ENCODE measurements around the gene DLD. TPM values are rescaled to one million over a fixed set of nuclear protein-coding genes. Genes with fewer than 3 reads are reported as not detected.
A peak's percentile ranks its signal among the peaks of the same experiment; 100 is the strongest.

DLD gene
- total and polyA plus RNA-seq, 2 experiments from 2014 or later, result 38.1 to 76.2 TPM

GRCh38 chr7:107858280-107858679 is 32.7 kb upstream of the DLD start:
- no peaks in the 10 kb centered on the region for H3K4me1 Mint-ChIP-seq
- no peaks in the 10 kb centered on the region for H3K27me3 Mint-ChIP-seq (ENCODE audit: insufficient read depth, low read depth, poor library complexity)
- no peaks in the 10 kb centered on the region for H3K79me2 ChIP-seq (replicated peaks; ENCODE audit: insufficient read depth)
- no peak for DNase-seq (ENCODE audit: low spot score)
- H3K4me1 ChIP-seq (ENCODE audit: insufficient read depth), result no peaks in the 10 kb centered on the region
- TF ChIP-seq ZNF331 (CRISPR knock-in tag; IDR thresholded peaks at IDR 0.05; ENCODE audit: low read depth), result no peak
- no peak for TF ChIP-seq EZH2phosphoT487 (IDR thresholded peaks at IDR 0.05; ENCODE audit: unreplicated experiment)
- TF ChIP-seq REST (IDR thresholded peaks at IDR 0.05; ENCODE audit: unreplicated experiment), result no peak
- no peak for TF ChIP-seq CTCF (conservative IDR thresholded peaks at IDR 0.05; ENCODE audit: low read depth in 2 of 2)
- no peak for TF ChIP-seq ZNF114 (CRISPR knock-in tag; IDR thresholded peaks at IDR 0.05)
- TF ChIP-seq ZNF462 (CRISPR knock-in tag; IDR thresholded peaks at IDR 0.05), result no peak
- no peak for TF ChIP-seq CREB1 (CRISPR knock-in tag; IDR thresholded peaks at IDR 0.05; ENCODE audit: low read depth)
- no peak for TF ChIP-seq ETS1 (IDR thresholded peaks at IDR 0.05)
- no peak overlapping the region for H3K4me3 ChIP-seq
- H3K36me3 Mint-ChIP-seq (ENCODE audit: low read depth), result no peaks in the 10 kb centered on the region
- H2AFZ ChIP-seq, result 0 out of 2 replicates have a peak overlapping the region, but pooled peaks have one; percentile 28
- H3K9me2 ChIP-seq (ENCODE audit: insufficient read depth), result no peaks in the 10 kb centered on the region
- no peak overlapping the region for H3K27ac ChIP-seq (ENCODE audit: low read depth)
- H3K4me2 ChIP-seq, result no peak overlapping the region
- no peaks in the 10 kb centered on the region for H3K9me3 Mint-ChIP-seq
- no peaks in the 10 kb centered on the region for H3F3A ChIP-seq (replicated peaks; ENCODE audit: low read depth)
- no peak overlapping the region for H3K27ac Mint-ChIP-seq
- no peaks in the 10 kb centered on the region for H3K27me3 ChIP-seq (ENCODE audit: insufficient read depth)
- ATAC-seq, result no peak
- no peak overlapping the region for H3K4me3 Mint-ChIP-seq
- no peaks in the 10 kb centered on the region for H3K36me3 ChIP-seq (ENCODE audit: insufficient read depth)
- no peaks in the 10 kb centered on the region for H4K20me1 ChIP-seq (replicated peaks; ENCODE audit: insufficient read depth)

Data from GM23338 (cell line).